Measurements from ENCODE around the gene LRRC3C. TPM values are rescaled to one million over a fixed set of nuclear protein-coding genes. Genes with fewer than 3 reads are reported as not detected.
A peak's percentile ranks its signal among the peaks of the same experiment; 100 is the strongest.
"Not testable (repeated sequence)": the region's sequence is repeated elsewhere in the genome, so short reads cannot be mapped to it uniquely, and the experiment has no call there.

LRRC3C gene
- total RNA-seq, 1 donor from 2014 or later: not detected

DNA sequence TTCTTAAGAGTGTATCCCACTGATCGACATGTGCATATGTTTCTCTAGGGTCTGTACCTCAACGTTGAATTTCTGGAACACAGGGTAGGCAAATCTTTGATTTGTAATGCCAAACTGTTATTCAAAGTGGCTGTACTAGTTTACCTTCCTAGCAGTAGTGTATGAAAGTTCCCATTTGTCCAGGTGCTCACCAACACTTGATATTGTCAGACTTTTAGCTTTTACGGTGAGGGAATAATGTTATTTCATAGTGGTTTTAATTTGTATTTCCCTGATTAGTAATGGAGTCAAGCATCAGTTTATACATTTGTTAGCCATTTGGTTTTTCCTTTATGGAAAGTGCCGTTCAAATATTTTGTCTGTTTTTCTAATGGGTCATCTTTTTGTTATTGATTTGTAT is 29.4 kb upstream of the LRRC3C start:
- Mint-ChIP-seq H3K27me3 (ENCODE audit: unreplicated experiment) (peaks cover 28% of the 10 kb centered on the region), H3K4me3 (ENCODE audit: unreplicated experiment) (no peak overlapping the region), H3K27ac (ENCODE audit: unreplicated experiment) (no peak overlapping the region), H3K9me3 (ENCODE audit: unreplicated experiment) (no peaks in the 10 kb centered on the region), H3K4me1 (ENCODE audit: unreplicated experiment) (no peaks in the 10 kb centered on the region), H3K36me3 (ENCODE audit: unreplicated experiment) (no peaks in the 10 kb centered on the region)
- DNase-seq (ENCODE audit: extremely low spot score, unreplicated experiment): no peak
- TF ChIP-seq, protein P1, sequence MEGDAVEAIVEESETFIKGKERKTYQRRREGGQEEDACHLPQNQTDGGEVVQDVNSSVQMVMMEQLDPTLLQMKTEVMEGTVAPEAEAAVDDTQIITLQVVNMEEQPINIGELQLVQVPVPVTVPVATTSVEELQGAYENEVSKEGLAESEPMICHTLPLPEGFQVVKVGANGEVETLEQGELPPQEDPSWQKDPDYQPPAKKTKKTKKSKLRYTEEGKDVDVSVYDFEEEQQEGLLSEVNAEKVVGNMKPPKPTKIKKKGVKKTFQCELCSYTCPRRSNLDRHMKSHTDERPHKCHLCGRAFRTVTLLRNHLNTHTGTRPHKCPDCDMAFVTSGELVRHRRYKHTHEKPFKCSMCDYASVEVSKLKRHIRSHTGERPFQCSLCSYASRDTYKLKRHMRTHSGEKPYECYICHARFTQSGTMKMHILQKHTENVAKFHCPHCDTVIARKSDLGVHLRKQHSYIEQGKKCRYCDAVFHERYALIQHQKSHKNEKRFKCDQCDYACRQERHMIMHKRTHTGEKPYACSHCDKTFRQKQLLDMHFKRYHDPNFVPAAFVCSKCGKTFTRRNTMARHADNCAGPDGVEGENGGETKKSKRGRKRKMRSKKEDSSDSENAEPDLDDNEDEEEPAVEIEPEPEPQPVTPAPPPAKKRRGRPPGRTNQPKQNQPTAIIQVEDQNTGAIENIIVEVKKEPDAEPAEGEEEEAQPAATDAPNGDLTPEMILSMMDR (IDR thresholded peaks at IDR 0.05): no peak

DNA sequence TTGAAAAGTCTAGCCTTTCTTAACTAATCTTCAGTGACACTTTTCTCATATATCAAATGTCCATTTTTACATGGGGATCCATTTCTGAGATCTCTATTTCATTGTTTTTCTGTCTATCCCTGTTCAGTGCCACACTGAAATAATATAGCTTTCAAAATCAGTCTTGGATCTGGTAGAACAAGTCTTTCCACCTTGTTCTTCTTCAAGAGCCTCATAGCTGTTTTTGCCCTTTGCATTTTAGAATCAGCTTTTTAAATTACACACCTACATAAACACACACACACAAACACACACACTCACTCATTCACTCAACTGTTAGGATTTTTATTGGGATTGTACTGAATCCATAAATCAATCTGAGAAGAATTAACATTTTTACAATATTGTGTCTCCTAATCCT is 28.3 kb upstream of the LRRC3C start:
- Mint-ChIP-seq H3K4me3 (ENCODE audit: unreplicated experiment) (no peak overlapping the region), H3K27me3 (ENCODE audit: unreplicated experiment) (peaks cover 23% of the 10 kb centered on the region), H3K9me3 (ENCODE audit: unreplicated experiment) (no peaks in the 10 kb centered on the region), H3K4me1 (ENCODE audit: unreplicated experiment) (peaks cover 3% of the 10 kb centered on the region), H3K36me3 (ENCODE audit: unreplicated experiment) (no peaks in the 10 kb centered on the region), H3K27ac (ENCODE audit: unreplicated experiment) (no peak overlapping the region)
- DNase-seq (ENCODE audit: extremely low spot score, unreplicated experiment): no peak
- TF ChIP-seq, protein P1 (IDR thresholded peaks at IDR 0.05): no peak

DNA sequence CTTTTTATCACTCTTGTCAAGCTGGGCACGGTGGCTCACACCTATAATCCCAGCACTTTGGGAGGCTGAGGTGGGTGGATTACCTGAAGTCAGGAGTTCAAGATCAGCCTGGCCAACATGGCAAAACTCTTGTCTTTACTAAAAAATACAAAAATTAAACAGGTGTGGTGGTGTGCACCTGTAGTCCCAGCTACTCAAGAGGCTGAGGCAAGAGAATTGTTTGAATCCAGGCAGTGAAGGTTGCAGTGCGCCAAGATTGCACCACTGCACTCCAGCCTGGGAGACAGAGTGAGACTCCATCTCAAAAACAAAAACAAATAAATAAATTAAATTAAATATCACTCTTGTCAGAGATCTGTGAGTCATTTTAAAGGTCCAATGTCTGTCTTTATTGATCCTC is 25.5 kb upstream of the LRRC3C start:
- not testable (repeated sequence) for H3K36me3 Mint-ChIP-seq (ENCODE audit: unreplicated experiment); H3K9me3 Mint-ChIP-seq (ENCODE audit: unreplicated experiment); H3K4me1 Mint-ChIP-seq (ENCODE audit: unreplicated experiment); H3K27me3 Mint-ChIP-seq (ENCODE audit: unreplicated experiment); H3K27ac Mint-ChIP-seq (ENCODE audit: unreplicated experiment); H3K4me3 Mint-ChIP-seq (ENCODE audit: unreplicated experiment)
- DNase-seq (ENCODE audit: extremely low spot score, unreplicated experiment): peak; percentile 32

DNA sequence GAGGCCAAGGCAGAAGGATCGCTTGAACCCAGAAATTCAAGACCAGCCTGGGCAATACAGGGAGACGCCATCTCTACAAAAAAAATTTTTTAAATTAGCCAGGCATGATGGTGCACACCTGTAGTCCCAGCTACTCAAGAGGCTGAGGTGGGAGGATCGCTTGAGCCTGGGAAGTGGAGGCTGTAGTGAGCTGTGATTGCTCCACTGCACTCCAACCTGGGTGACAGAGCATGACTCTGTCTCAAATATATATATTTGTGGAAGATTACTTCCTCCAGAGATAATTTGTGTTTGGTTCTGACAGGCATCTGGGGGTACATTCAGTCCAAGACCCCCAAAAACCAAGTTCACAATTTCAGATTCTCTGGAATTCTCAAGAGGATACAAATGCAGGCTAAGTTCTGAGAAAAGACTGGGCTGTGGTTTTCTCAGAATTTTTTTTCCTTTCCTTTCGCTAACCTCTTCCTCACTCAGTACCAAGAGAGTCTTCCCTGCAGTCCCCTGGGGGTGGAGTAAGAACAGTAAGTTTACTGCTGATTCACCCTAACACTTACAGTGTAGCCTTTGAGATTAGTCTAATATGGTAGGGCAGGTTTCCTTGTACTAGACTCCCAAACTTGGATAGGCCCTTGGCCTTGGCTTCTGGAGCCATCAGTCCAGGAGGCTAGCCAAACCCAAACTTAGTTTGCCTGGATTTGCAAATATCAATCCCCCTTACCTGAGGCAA is 24.2 kb upstream of the LRRC3C start:
- Mint-ChIP-seq H3K9me3 (ENCODE audit: unreplicated experiment) (no peaks in the 10 kb centered on the region), H3K36me3 (ENCODE audit: unreplicated experiment) (peaks cover 5% of the 10 kb centered on the region), H3K27me3 (ENCODE audit: unreplicated experiment) (peaks cover 5% of the 10 kb centered on the region), H3K4me3 (ENCODE audit: unreplicated experiment) (no peak overlapping the region), H3K27ac (ENCODE audit: unreplicated experiment) (no peak overlapping the region), H3K4me1 (ENCODE audit: unreplicated experiment) (peaks cover 3% of the 10 kb centered on the region)
- TF ChIP-seq, protein P1 (IDR thresholded peaks at IDR 0.05): no peak
- DNase-seq (ENCODE audit: extremely low spot score, unreplicated experiment): peak; percentile 17

DNA sequence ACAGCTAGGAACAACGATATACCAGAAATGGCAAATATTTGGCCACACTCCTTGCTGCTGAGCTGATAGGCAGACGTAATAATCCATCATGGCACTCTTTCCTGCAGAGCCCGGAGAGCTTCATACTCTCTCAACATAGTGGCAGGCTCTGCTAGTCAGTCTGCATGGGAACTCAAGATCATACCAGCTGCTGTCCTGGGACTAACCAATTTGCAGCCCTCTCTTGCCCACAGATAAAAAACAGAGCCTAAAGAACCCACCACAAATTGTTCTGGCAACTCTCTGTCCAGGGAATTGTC is 22.6 kb upstream of the LRRC3C start:
- peaks cover 10% of the 10 kb centered on the region for H3K36me3 Mint-ChIP-seq (ENCODE audit: unreplicated experiment)

More for the DNA sequence above, 22.6 kb upstream of the LRRC3C start:
- Mint-ChIP-seq H3K27ac (ENCODE audit: unreplicated experiment) (no peak overlapping the region), H3K4me3 (ENCODE audit: unreplicated experiment) (no peak overlapping the region), H3K9me3 (ENCODE audit: unreplicated experiment) (no peaks in the 10 kb centered on the region), H3K27me3 (ENCODE audit: unreplicated experiment) (no peaks in the 10 kb centered on the region), H3K4me1 (ENCODE audit: unreplicated experiment) (peaks cover 3% of the 10 kb centered on the region)
- TF ChIP-seq, protein P1 (IDR thresholded peaks at IDR 0.05): no peak
- DNase-seq (ENCODE audit: extremely low spot score, unreplicated experiment): no peak

Data from osteocyte (in vitro differentiated cells).